ENCODE data around the gene PLIN3.

DNA sequence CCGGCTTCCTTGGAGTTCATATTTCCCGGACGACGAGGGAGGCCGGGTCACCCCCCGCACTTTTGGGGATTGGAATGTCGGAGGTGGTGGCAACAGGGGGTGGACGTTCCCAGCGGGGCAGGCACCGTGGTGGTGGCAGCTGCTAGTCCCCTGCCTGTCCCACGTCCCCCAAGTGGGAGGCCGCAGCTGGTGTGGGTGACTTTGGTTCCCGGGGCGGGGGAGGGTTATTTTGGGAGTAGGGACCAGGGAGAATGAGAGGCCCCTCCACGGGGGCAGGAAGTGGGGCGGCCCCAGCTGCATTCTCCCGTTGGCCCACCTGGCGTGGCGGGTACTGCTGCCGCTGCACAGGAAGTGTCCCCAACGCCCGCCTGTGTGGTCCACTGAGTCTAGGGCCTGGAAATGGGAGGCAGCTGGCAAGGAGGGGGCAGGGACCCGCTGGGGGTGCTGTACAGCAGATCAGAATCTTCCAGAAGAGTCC is 11.1 kb upstream of the PLIN3 start:
- TF ChIP-seq, protein P1, sequence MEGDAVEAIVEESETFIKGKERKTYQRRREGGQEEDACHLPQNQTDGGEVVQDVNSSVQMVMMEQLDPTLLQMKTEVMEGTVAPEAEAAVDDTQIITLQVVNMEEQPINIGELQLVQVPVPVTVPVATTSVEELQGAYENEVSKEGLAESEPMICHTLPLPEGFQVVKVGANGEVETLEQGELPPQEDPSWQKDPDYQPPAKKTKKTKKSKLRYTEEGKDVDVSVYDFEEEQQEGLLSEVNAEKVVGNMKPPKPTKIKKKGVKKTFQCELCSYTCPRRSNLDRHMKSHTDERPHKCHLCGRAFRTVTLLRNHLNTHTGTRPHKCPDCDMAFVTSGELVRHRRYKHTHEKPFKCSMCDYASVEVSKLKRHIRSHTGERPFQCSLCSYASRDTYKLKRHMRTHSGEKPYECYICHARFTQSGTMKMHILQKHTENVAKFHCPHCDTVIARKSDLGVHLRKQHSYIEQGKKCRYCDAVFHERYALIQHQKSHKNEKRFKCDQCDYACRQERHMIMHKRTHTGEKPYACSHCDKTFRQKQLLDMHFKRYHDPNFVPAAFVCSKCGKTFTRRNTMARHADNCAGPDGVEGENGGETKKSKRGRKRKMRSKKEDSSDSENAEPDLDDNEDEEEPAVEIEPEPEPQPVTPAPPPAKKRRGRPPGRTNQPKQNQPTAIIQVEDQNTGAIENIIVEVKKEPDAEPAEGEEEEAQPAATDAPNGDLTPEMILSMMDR (conservative IDR thresholded peaks at IDR 0.05; ENCODE audit: low read depth, low read length): no peak
- TF ChIP-seq POLR2A (IDR thresholded peaks at IDR 0.05; ENCODE audit: low read depth, low read length) (no peak), CEBPB (IDR thresholded peaks at IDR 0.05; ENCODE audit: low read depth, low read length) (no peak), RCOR1 (IDR thresholded peaks at IDR 0.05; ENCODE audit: insufficient replicate concordance, low read length) (no peak), MAZ (IDR thresholded peaks at IDR 0.05; ENCODE audit: borderline replicate concordance, low read depth, low read length) (no peak), RAD21 (IDR thresholded peaks at IDR 0.05; ENCODE audit: low read length) (no peak), CHD1 (IDR thresholded peaks at IDR 0.05; ENCODE audit: low read depth, low read length) (no peak), MAFK (IDR thresholded peaks at IDR 0.05; ENCODE audit: low read depth, low read length) (no peak)
- TF ChIP-seq, protein P2, sequence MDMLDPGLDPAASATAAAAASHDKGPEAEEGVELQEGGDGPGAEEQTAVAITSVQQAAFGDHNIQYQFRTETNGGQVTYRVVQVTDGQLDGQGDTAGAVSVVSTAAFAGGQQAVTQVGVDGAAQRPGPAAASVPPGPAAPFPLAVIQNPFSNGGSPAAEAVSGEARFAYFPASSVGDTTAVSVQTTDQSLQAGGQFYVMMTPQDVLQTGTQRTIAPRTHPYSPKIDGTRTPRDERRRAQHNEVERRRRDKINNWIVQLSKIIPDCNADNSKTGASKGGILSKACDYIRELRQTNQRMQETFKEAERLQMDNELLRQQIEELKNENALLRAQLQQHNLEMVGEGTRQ (IDR thresholded peaks at IDR 0.05; ENCODE audit: low read depth, low read length): no peak

Data from IMR-90 (cell line).